Endothelial cell (in vitro differentiated cells): Measurements from ENCODE around the gene DDIT3. TPM values are rescaled to one million over a fixed set of nuclear protein-coding genes. Genes with fewer than 3 reads are reported as not detected.

Experiments
- DNase-seq: peaks from one replicate; pipeline ENCODE4 v3.0.0; 2021; ENCODE audit warnings: low spot score
- H3K27ac Mint-ChIP-seq: one replicate; pipeline ENCODE4 v1.8.0; 2021; ENCODE audit warnings: mixed read lengths, inconsistent platforms; ENCODE audit not compliant: unreplicated experiment
- H3K27me3 Mint-ChIP-seq: one replicate; pipeline ENCODE4 v1.8.0; 2021; ENCODE audit warnings: mild to moderate bottlenecking, moderate library complexity, mixed read lengths, inconsistent platforms; ENCODE audit not compliant: unreplicated experiment
- H3K36me3 Mint-ChIP-seq: one replicate; pipeline ENCODE4 v1.8.0; 2021; ENCODE audit warnings: mild to moderate bottlenecking, low read depth, mixed read lengths, inconsistent platforms; ENCODE audit not compliant: unreplicated experiment
- H3K4me1 Mint-ChIP-seq: one replicate; pipeline ENCODE4 v1.8.0; 2021; ENCODE audit warnings: mild to moderate bottlenecking, mixed read lengths, inconsistent platforms; ENCODE audit not compliant: unreplicated experiment
- H3K4me3 Mint-ChIP-seq: one replicate; pipeline ENCODE4 v1.8.0; 2021; ENCODE audit warnings: mild to moderate bottlenecking, mixed read lengths, inconsistent platforms; ENCODE audit not compliant: unreplicated experiment
- H3K9me3 Mint-ChIP-seq: one replicate; pipeline ENCODE4 v1.8.0; 2021; ENCODE audit warnings: mixed read lengths, inconsistent platforms; ENCODE audit not compliant: unreplicated experiment
- total RNA-seq: library from RNA; stranded (reverse); fragmentation: NEBNext Ultra II Directional; extraction: Animal tissue kit (Norgen Biotek cat#: 25700); gene quantifications from one replicate; pipeline ENCODE4 v1.2.1, GENCODE V29; 2021; ENCODE audit not compliant: unreplicated experiment
- TF ChIP-seq, protein P1 (sequence below): fragments of 200-600 bp; sonication (generic); IDR thresholded peaks from one replicate; pipeline ENCODE4 v1.5.0; 2021; ENCODE audit warnings: antibody characterized with exemption; ENCODE audit not compliant: unreplicated experiment

Gene DDIT3
- total RNA-seq, 1 donor from 2014 or later: 4.2 TPM

DNA sequence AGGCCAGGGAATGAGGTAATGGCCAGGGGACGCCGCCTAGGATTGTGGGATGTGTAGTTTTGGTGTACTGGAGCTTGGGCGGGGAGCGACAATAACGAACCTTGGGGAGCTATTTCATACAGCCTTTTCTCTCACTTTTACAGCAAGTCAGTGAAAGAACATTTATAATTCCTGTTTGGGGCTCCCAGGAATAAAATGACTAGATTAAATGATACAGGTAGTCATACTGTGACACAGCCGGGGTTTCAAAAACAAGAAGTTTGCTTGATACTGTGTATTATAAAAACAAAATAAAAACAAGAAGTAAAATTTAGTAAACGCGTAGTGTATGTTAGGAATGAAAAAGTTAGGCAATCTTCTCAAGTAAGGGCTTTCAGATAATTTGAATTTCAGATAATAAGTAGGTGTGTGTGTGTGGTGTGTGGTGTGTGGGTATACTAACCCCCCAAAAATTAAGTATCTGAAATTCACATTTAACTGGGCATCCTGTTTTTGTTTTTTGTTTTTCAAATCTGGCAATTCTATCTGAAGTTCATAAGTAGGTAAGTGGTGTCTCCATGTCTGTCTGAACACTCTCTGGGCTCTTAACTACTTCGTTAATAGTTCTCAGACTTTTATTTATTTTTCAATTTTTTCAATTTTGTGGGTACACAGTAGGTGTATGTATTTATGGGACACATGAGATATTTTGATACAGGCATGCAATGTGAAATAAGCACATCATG lies 27.1 kb upstream of the DDIT3 start:
- H3K4me1 Mint-ChIP-seq: peaks cover 26% of the 10 kb centered on the region
- peak overlapping the region; percentile 100 for H3K4me3 Mint-ChIP-seq
- H3K27ac Mint-ChIP-seq: peak overlapping the region; percentile 97
- TF ChIP-seq, protein P1, sequence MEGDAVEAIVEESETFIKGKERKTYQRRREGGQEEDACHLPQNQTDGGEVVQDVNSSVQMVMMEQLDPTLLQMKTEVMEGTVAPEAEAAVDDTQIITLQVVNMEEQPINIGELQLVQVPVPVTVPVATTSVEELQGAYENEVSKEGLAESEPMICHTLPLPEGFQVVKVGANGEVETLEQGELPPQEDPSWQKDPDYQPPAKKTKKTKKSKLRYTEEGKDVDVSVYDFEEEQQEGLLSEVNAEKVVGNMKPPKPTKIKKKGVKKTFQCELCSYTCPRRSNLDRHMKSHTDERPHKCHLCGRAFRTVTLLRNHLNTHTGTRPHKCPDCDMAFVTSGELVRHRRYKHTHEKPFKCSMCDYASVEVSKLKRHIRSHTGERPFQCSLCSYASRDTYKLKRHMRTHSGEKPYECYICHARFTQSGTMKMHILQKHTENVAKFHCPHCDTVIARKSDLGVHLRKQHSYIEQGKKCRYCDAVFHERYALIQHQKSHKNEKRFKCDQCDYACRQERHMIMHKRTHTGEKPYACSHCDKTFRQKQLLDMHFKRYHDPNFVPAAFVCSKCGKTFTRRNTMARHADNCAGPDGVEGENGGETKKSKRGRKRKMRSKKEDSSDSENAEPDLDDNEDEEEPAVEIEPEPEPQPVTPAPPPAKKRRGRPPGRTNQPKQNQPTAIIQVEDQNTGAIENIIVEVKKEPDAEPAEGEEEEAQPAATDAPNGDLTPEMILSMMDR: no peak
- no peak for DNase-seq
- no peaks in the 10 kb centered on the region for H3K9me3 Mint-ChIP-seq
- H3K27me3 Mint-ChIP-seq: peaks cover 13% of the 10 kb centered on the region
- no peaks in the 10 kb centered on the region for H3K36me3 Mint-ChIP-seq

DNA sequence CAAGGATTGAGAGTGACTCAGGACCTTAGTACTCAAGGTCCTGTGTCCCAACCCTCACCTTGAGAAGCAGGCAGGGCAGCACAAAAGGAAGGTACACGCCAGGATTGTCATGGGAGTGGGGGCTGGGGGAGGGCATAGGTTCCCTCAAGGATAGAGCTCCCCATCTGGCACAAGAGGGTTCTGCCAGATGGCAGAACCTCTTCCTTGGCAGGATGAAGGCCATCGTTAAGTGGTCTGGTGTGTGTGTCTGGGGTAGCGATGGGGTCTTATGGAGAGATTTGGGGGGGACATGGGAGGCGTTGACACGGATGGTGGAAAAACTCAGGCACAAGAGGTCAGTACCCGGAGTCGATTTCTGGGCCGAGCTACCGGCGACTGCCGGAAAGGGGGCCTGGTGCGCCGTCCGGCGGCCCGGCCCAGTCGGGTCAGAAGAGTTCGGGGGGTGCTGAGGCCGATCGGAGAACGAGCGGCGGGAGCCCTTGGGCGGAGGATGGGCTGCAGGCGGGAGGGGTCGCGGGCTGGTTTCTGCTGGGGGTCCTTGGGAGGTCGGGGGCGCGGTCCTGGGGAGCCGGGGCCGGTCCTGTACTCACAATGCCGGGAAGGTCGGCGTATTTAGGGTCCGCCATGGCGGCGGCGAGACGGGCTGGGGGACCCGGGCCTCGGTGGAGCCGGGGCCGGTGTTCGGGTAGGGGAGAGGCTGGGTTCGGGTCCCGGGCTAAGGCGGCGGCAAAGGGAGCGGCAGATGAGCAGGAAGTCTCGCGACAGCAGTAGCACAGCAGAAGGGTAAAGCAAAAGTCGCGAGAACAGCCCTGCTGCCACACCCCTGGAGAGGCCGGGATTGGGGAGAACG lies 26.3 kb upstream of the DDIT3 start, which contains the start of gene DCTN2:
Gene DCTN2 (minus strand): TSS at position 755 of the 850 bp plus-strand sequence. CDS start 129 bp downstream, at position 626.
- peak within 1 kb of the TSS; percentile 100 for H3K4me3 Mint-ChIP-seq
- H3K9me3 Mint-ChIP-seq: no peaks in the 10 kb centered on the region
- peaks cover 13% of the 10 kb centered on the region for H3K27me3 Mint-ChIP-seq
- no peaks in the 10 kb centered on the region for H3K36me3 Mint-ChIP-seq
- peaks cover 26% of the 10 kb centered on the region for H3K4me1 Mint-ChIP-seq
- TF ChIP-seq, protein P1: no peak
- DNase-seq: peak; percentile 89
- H3K27ac Mint-ChIP-seq: peak within 1 kb of the TSS; percentile 97

DNA sequence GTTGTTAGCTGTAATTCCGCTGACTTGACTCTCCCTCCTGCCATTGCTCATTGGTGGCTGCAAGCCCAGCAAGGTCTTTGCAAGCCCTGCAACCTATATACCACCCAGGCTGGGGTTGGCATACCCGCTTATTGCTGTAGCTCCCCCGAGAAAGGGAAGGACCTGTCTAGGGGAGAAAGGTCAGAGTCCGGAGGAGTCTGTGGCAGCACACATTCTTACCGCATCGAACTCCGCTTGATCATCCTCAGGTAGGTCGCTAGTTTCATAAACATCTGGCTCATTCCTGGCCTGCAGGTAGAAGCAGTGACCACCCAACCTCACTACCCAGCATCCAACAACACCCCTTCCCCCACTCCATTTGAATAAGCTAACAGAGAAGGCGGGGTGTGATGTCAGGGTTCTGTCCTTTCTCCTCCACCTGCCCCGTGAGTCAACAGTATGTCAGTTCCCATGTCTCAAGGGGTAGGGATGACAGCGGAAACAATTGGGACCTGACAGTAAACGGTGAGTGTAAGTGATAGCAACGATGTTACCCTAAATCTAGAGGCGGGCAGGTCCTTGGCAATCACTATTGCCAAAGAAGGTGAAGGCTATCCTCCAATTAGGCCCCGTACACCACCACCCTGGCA lies 25.6 kb upstream of the DDIT3 start:
- peak overlapping the region; percentile 97 for H3K27ac Mint-ChIP-seq
- H3K27me3 Mint-ChIP-seq: peaks cover 10% of the 10 kb centered on the region
- H3K36me3 Mint-ChIP-seq: peaks cover 3% of the 10 kb centered on the region
- peak overlapping the region; percentile 100 for H3K4me3 Mint-ChIP-seq
- no peaks in the 10 kb centered on the region for H3K9me3 Mint-ChIP-seq
- DNase-seq: no peak
- TF ChIP-seq, protein P1: no peak
- H3K4me1 Mint-ChIP-seq: peaks cover 26% of the 10 kb centered on the region

DNA sequence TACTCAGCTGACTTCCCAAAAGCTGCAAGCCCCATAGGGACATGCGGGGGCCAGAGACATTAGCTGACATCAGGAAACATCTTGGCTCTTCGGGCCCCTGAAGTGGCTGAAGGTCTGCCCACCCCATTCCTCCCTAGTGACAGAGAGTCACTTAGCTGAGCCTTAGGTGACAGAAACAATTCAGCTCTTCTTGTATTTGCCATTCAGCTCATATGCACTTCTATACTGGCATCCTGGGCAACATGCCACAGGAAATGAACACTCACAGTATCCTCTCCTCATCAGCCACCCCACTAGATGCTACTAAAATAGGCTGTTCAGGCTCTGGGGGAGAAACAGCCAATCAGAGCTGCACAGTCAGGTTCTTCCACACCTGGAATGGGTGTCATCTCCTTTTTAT lies 23.3 kb upstream of the DDIT3 start:
- Mint-ChIP-seq H3K36me3 (peaks cover 11% of the 10 kb centered on the region), H3K27ac (peak overlapping the region; percentile 9), H3K4me1 (peaks cover 23% of the 10 kb centered on the region), H3K9me3 (no peaks in the 10 kb centered on the region), H3K27me3 (peaks cover 3% of the 10 kb centered on the region), H3K4me3 (no peak overlapping the region)
- no peak for DNase-seq
- TF ChIP-seq, protein P1: no peak
